MV-4-11 (cell line): Measurements from ENCODE around the gene CCDC188.
"Not testable (repeated sequence)": the region's sequence is repeated elsewhere in the genome, so short reads cannot be mapped to it uniquely, and the experiment has no call there.

Source experiments
- DNase-seq: peaks from one replicate; lab custom pipeline; 2025; lab: John Stamatoyannopoulos, UW

CCDC188 gene

GRCh38 chr22:20169253-20169822, 18.5 kb upstream of the CCDC188 start:
- DNase-seq: no peak

GRCh38 chr22:20167643-20168322, 16.9 kb upstream of the CCDC188 start:
- DNase-seq: no peak

- no peak for DNase-seq
Observed at GRCh38 chr22:20166703-20167102, 15.8 kb upstream of the CCDC188 start.

- no peak for DNase-seq
Observed at GRCh38 chr22:20165913-20166312, 15.1 kb upstream of the CCDC188 start.

GRCh38 chr22:20165421-20165820, 14.6 kb upstream of the CCDC188 start:
- DNase-seq: no peak

- DNase-seq: no peak
Observed at GRCh38 chr22:20164863-20165262, 14.0 kb upstream of the CCDC188 start.

GRCh38 chr22:20160041-20160440, 9.2 kb upstream of the CCDC188 start:
- DNase-seq: no peak

GRCh38 chr22:20159531-20159930, 8.7 kb upstream of the CCDC188 start:
- DNase-seq: not testable (repeated sequence)

GRCh38 chr22:20159076-20159475, 8.2 kb upstream of the CCDC188 start:
- peak; percentile 66 for DNase-seq

- no peak for DNase-seq
Observed at GRCh38 chr22:20158391-20159036, 7.7 kb upstream of the CCDC188 start.

GRCh38 chr22:20157430-20158183, 6.8 kb upstream of the CCDC188 start:
- no peak for DNase-seq

- peak; percentile 61 for DNase-seq
Observed at GRCh38 chr22:20156611-20157429, 6.0 kb upstream of the CCDC188 start.

GRCh38 chr22:20156042-20156389, 5.2 kb upstream of the CCDC188 start:
- DNase-seq: no peak

- peak; percentile 63 for DNase-seq
Observed at GRCh38 chr22:20155330-20156041, 4.6 kb upstream of the CCDC188 start.

GRCh38 chr22:20154602-20155187, 3.8 kb upstream of the CCDC188 start:
- DNase-seq: no peak

GRCh38 chr22:20153945-20154344, 3.1 kb upstream of the CCDC188 start:
- DNase-seq: no peak

GRCh38 chr22:20152464-20152890, 1.6 kb upstream of the CCDC188 start:
- no peak for DNase-seq

GRCh38 chr22:20151276-20151588, 377 bp upstream of the CCDC188 start:
- no peak for DNase-seq

- DNase-seq: no peak
Observed at GRCh38 chr22:20149257-20150250, 1.3 kb downstream of the CCDC188 start.

GRCh38 chr22:20148414-20148813, 2.4 kb downstream of the CCDC188 start:
- no peak for DNase-seq
